Fibroblast of peridontal ligament (primary cell): ENCODE measurements around the gene SLC6A8.

ENCODE experiments used
- DNase-seq: peaks from one replicate; pipeline ENCODE4 v3.0.0-alpha.2; 2010; ENCODE audit errors: extremely low read depth

Gene SLC6A8

DNA sequence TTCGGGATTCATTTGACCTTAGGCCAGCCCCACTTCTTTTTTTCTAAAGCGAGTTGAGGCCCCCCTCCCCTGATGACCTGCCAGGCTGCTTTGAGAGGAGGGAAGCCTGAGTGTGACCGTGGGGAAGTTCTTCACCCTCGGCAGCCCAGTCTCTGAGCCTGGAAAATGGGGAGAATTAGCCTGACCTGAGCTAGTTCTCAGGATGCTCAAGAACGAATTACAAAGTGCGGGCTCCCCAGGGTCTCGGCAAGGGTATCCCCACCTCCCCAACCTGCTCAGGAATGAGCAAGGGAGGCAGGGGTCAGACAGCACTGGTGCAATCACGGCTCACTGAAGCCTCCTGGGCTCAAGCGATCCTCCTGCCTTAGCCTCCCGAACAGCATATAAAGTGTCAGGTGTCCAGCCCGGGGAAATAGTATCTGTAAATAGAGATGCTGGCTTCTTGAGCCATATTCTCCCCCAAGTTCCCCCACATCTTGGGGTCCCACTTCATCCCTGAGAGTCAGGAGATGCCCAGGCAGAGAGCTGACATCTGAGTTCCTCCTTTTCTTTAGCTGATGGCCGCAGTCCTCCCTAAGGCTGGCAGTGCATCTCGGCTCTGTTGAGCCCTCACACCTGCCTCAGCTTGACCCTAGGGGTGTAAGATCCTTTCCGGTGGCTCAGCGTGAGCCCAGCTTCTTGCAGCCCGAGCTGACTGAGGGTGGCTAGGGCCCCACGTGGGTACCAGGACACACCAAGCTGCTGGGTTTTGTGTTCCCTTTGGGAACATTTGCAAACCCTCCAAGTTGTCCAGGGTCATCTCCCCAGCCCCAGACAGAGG, 39.2 kb upstream of the SLC6A8 start:
- DNase-seq, result no peak

DNA sequence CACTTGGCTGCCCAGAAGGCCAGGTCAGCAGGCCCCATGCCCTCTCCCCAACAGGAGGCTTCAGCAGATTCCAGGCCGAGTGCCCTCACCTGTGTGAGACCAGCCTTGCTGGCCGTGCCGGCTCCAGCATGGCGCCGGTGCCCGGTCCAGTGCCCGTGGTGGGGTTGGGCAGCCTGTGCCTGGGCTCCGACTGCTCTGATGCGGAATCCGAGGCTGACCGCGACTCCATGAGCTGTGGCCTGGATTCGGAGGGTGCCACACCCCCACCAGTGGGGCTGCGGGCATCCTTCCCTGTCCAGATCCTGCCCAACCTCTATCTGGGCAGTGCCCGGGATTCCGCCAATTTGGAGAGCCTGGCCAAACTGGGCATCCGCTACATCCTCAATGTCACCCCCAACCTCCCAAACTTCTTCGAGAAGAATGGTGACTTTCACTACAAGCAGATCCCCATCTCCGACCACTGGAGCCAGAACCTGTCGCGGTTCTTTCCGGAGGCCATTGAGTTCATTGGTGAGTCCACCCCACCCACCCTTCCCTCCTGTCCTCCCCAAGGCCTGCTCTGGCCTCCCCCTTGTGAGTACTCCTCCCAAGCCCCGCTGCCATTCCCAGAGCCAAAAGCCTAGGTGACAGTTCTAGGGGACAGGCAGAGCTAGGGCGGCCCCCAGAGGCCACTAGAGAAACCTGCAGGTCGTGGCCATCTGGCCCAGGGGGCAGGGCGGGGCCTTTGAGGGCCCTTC, 38.4 kb upstream of the SLC6A8 start:
- DNase-seq, result no peak

DNA sequence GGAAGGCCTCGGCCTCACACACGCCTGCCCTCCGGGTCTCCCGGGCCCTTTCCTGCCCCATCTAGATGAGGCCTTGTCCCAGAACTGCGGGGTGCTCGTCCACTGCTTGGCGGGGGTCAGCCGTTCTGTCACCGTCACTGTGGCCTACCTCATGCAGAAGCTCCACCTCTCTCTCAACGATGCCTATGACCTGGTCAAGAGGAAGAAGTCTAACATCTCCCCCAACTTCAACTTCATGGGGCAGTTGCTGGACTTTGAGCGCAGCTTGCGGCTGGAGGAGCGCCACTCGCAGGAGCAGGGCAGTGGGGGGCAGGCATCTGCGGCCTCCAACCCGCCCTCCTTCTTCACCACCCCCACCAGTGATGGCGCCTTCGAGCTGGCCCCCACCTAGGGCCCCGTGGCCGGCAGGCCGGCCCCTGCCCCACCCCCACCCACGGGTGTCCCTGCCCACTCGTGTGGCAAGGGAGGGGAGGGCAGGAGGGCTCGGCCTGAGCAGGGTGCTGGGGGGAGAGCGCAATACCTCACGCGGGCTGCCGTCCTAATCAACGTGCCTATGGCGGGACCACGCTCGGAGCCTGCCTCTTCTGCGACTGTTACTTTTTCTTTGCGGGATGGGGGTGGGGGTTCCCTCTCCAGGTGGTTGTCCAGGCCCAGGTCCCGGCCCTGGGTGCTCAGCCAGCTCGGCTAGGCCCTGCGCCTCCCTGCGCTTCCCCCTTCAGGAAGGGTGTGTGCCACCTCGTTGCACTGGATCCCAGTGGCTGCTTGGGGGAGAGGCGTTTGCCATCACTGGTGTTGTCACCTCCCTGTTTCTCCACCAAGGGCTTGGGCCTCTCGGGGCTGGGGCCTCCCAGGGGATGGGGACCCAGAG, 37.6 kb upstream of the SLC6A8 start:
- no peak for DNase-seq

DNA sequence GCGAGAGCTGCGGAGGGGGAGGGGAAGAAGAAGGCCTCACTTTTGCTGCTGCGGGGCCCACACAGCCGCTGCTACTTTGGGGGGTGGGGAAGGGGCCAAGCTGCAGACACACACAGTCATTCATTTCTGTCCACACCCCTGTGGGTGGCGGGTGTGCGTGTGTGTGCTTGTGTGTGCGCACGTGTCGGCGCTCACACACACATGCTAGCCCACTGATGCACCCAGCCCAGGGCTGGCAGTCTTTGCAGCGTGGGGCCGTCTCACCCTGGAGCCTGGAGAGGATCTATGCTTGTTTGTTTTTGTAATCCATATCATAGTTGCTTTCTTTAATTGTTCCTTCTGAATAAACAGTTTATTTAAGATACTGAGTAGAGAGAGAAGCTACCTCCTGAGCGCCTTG, 36.8 kb upstream of the SLC6A8 start:
- DNase-seq, result no peak

DNA sequence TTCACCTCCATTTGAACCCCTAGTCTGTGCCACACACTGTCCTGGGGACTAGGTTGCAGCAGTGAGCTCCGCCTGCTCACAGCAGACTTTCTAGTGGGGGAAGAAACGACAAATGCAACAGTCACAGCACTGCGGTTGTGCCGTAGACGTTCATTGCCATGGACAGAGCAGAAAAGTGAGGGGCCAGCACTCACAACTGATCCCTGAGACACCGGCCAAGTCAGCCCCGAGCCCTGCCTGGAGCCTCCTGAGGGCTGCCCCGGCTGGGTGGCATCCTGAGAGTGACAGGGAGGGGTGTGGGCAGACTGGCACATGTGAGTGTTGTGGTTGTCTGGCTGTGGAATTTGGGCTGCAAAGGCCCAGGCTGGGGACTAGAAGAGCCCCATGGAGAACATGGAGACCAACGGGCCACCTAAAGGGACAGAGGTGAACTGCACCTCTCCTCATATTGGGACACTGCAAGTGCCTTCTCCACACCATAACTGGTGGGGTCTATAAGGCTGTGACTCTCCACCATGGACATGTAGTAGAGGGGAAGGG, 36.1 kb upstream of the SLC6A8 start:
- DNase-seq, result no peak

DNA sequence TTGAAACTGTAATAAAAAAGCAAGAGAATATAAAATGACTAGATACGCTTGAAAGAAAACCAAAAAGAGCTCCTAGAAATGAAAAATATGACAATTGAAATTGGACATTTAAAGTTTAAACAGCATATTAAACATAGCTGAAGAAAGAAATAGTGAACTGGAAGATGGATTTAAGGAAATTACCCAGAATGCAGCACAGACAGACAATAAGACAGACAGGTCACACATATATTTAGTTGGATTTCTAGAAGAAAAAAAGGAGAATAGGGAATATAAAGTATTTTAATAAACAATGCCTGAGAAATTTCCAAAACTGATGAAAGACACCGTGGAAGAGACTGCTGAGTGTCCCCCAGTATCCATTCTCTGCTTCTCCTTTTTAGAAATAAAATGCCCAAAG, 34.2 kb upstream of the SLC6A8 start:
- no peak for DNase-seq

DNA sequence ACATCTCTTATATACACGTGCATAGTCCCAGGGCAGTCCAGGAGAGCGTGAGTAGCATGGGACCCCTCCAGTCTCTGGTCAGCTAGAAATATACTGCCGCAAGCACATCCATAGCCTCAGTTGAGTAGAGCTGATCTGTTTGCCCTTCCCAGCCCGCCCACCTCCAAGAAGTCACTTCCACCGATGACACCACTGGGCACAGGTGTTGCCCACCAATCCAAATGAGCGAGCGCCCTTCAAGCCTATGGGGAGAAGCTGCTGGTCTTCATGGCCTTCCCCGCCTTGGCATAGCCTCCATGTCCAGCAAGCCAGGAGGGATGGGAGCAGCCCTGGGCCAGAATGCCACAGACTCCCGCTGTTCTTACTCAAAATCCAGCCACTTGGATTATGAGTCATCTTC, 30.6 kb upstream of the SLC6A8 start:
- DNase-seq, result no peak

DNA sequence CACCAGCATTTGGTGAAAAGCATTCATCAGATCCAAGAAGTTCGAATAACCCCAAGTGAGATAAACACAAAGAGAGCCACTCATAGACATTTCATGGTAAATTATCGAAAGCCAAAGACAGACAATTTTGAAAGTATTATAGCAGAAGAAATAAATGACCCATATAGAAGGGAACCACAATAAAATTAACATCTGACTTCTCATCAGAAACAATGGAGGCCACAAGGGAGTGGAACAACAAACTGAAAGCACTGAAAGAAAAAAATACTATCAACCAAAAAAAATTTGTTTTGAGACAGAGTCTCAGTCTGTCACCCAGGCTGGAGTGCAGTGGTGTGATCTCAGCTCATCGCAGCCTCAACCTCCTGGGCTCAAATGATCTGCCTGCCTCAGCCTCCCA, 28.5 kb upstream of the SLC6A8 start:
- no peak for DNase-seq

DNA sequence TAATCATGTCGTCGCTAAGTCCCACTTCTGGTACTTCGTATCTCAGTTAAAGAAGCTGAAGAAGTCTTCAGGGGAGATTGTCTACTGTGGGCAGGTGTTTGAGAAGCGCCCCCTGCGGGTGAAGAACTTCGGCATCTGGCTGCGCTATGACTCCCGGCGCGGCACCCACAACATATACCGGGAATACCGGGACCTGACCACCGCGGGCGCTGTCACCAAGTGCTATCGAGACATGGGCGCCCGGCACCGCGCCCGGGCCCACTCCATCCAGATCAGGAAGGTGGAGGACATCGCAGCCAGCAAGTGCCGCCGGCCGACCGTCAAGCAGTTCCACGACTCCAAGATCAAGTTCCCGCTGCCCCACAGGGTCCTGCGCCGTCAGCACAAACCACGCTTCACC, 25.5 kb upstream of the SLC6A8 start:
- no peak for DNase-seq

DNA sequence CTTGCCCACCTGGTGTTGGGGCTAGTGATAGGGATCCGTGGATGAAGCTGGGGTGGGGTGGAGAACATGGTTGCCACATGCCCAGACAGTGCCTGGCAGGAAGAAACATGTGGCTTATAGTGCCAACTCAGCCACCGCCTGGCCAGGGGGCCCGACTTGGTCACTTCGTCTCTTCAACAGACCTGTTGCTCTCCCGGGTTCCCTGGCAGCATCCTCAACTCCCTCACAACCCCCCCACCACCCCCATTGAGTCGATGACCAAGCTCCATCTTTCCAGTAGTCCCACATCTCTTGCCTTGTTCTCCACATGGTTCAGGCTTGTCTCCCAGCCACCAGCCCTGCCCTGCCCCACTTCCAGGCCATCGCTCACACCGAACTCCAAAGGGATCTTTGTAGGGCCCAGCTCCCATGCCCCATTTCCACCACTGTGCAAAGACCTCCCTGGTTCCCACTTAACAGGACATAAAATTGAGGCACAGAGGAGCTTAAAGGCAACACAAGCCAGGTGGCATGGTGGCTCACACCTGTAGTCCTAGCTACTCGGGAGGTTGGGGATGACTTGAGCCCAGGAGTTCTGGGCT, 21.9 kb upstream of the SLC6A8 start:
- DNase-seq, result no peak

DNA sequence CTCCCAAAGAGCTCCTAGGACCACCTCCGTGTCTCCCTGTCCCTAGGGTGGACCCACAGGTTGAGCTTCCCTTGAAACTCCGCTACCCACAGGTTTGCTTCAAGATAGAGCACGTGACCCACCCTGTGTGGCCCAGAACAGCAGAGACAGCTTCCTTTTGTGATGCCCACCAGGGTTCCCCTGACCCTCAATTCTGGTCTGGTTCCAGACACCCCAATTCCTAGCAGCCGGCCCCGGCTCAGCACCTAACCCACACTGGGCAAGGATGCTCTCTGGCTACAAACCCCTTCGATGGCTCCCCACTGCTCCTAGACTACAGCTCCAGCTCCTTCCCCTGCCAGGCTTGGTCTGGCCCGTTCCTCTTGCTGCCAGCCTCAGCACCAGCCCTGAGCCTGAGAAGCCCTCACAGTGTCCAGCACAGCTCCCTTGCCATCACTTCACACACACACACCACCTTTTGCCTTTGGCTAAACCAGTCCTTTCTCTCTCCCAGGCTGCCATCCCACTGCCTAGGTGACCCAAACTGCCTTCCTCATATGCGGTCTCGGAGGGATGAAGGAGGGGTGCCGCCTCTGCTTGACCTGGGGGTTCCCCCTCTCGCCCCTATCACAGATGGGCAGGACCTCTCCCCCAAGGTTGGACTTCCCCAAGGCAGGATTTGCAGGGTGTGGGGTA, 20.3 kb upstream of the SLC6A8 start:
- DNase-seq, result no peak

DNA sequence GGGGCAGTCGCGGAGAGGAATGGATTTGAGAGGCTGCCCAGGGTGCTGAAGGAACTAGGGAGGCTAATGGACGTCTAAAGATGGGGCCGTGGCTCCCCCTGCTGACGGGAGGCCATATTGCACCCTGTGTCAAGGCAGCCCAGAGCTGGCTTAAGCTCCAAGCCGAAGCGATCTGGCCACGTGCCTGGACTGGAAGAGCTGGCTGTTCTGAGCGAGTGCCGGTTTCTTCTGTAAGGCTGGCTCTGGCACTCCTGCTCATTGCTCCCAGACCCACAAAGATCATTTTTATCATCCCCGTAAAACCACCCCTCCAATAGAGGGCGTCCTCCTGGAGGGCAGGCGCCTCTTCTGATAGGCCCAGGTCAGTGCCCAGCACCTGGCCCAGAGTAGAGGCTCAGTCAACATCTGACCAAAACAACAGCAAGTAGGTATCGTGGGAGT, 19.8 kb upstream of the SLC6A8 start:
- DNase-seq, result peak; percentile 74

DNA sequence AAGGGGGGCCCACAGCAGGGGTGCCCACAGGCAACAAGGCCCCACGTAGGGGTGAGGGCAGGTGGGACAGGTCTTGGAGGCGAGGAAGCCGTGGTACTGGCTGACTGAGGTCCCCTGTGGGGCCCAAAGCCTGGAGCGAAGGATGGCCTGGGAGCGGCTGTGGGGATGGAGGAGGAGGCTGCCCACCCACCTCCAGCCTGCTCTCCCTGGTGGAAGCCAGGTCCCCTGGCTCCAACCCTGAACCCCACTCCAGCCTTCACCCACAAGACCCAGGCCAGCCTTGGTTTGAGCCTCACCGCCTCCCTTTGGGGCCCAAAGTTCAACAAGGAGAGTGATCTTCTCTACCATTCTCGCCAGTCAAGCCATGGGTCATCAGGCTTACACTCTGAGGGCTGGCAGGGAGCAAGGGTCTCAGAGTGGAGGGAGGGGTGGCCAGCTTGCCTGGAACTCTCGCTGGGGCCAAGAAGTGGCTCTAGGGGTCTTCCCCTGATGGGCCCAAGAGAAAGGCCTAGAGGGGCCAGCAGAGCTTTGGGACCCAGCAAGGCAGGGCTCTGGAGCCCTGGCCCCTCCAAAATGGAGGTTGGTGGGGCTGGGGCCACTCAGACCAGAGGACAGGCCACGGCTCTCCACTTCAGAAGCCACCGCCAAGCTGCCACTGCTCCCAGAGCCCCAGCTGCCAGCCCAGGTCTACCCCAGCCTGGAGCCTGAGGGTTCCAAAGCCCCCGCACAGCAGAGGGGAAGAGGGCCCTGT, 19.1 kb upstream of the SLC6A8 start:
- DNase-seq, result no peak

DNA sequence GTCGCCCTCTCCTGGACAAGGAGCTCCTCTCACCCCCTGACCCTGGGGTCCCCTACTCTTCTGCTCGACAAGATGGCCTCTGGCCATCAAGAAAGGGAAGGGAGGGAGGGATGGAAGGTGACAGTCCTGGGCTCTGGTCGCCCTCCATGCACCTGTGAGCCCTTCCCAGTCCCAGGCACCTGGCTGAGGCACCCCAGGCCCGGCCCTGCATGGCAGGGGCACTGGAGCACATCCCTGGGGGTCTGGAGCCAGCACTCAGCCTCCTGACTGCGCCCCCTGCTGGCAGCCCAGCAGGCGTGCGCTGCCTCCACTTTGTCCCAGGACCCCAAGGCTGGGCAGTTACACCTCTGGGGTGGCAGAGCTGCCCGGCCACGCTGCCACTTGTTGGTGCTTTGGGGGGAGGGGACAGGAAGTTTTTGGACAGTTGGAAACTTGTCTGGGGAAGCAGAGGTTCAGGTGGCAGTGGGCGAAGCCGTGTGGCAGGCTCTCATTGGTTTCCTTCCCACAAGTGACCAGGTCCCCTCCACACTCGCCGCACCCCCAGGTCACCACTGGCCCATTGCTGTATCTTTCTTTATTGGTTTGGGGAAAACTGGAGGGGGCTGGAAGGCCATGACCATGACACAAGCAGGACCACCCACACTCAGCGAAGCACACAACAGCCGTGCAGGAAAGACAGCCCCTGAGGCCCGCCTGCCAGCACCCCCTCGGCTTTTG, 18.4 kb upstream of the SLC6A8 start:
- no peak for DNase-seq

DNA sequence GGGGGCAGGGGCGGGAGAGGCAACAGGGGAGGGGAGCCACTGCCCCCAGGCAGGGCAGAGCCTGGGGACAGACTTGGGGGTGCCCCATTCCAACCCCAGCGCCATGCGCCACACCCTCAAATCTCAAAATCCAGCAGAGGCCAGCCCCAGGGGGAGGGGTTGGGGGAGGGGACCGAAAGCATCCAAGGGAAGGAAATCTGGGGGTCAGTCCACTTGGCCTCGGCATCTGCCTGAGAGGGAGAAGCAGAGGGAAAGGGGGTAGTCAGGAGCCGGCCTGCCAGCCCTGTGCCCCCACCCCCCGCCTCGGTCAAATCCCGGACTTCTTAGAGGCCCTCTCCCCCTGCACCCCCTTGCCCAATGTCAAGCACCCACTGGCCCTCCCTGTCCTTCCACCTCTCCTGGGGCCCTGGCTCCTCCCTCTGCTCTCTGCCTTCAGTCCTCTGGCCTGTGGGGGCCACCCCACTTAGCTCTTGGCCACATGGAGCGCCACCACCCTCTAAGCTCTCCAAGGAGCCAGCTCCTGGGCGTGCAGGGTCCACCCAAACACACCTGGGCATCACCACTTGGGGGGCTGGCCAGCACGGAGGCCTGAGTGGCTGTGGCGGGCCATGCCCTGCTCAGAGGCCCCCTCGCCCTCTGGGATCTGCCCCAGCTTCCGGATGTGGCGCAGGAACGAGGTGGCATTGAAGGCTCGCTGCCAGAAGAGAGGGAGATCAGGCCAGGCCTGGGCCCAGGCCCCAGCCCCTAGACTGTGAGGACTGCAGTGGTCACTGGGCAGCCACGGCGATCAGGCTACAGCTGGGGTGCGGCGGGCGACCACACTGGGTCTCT, 17.6 kb upstream of the SLC6A8 start:
- no peak for DNase-seq

DNA sequence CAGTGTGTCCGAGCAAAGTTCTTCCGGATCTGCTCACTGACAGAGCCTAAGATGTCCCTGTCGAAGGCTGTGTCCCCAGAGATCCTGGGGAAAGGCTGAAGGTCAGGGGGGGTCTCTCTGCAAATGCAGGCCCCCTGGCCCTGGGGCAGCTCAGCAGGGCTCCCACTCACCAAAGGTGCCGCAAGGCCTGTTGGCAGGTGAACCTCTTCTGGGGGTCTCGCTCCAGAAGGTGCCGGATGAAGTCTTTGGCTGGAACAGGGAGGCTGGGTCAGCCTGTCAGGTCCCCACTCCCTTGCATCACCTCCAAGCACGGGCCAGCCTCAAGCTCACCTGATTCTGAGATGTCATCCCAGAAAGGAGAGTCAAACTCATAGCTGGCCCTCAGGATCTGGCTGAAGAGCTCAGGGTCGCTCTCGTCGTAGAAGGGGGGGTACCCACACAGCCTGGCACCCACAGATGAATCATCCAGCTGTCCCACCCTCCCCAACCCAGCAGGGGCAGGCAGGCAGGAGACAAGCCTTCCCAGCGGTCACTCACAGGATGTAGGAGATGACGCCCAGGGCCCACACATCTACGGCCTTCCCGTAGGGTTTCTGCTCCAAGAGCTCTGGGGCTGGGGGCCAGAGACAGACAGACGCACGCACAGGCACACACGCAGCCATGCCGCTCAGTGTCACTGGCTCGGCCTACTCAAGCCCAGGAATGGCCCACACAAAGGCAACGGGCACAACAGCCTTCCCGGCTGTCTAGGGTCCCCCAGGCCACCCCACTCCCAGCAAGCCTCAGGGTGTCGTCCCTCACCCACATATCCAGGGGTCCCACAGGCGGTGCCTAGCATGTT, 16.8 kb upstream of the SLC6A8 start:
- no peak for DNase-seq

DNA sequence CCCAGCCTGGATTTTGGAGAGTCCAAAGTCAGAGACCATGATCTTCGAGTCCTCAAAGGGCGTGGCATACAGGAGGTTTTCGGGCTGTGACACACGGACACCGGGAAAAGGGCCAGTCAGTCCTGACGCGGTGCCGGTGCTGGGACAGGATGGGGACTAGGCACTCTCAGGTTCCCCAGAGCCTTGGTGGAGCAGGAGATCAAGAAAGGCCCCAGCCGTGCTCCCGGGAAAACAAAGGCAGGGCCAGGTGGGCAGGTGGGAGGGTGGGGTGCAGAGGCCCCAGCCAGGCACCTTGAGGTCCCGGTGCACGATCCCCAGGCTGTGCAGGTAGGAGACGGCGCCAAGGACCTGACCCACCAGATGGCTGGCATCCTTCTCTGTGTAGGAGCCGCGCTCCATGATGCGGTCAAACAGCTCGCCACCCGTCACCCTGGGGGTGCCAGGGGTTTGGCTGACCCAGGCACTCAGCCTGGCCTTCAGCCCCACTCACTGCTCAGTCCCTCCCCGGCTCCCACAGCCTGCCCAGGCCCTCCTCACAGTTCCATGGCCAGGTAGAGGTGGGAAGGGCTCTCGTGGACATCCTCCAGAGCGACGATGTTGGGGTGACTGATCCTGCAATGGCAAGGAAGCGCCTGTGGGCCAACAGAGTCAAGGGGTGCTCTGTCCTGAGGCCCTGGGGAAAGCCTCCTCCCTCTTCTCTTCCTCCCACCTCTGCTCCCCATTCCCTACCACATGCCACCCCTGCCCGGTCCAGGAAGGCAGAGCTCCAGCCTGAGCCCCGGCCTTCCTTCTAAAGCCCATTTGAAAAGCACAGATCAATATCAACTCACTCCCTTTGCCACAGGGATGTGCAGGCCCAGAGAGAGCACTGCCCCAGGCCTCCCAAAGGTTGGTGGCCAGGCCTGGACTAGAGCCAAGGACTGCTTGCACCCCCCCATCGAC, 15.9 kb upstream of the SLC6A8 start:
- DNase-seq, result no peak
